Small intestine (tissue), 7 donors: Measurements from ENCODE around the gene SYCE3. TPM values are rescaled to one million over a fixed set of nuclear protein-coding genes. Genes with fewer than 3 reads are reported as not detected.
"Not testable (repeated sequence)": the region's sequence is repeated elsewhere in the genome, so short reads cannot be mapped to it uniquely, and the experiment has no call there.

Experiments used
- DNase-seq, 2 donors: peaks; one replicate each; pipeline versions ENCODE4 v3.0.0 to v3.0.0-alpha.2; 2013
- FAIRE-seq: peaks from 2 replicates; lab custom pipeline; 2012; peaks lifted over from hg19 to GRCh38; lab: Jason Lieb, UNC
- H3K27ac ChIP-seq, 3 donors: one replicate each; pipeline ENCODE4 v1.5.1; 2013; ENCODE audit warnings: low read length in 2 of 3, mild to moderate bottlenecking in 2 of 3, control low read depth in 1 of 3, inconsistent platforms in 1 of 3, low read depth in 1 of 3, moderate library complexity in 1 of 3
- H3K27me3 ChIP-seq, 3 donors: one replicate each; pipeline ENCODE4 v1.6.1; 2013; ENCODE audit warnings: low read length in 3 of 3, inconsistent platforms in 1 of 3; ENCODE audit not compliant: control insufficient read depth in 3 of 3, insufficient read depth in 3 of 3
- H3K36me3 ChIP-seq, 3 donors: one replicate each; pipeline ENCODE4 v1.6.1; 2013; ENCODE audit warnings: low read length in 3 of 3, inconsistent platforms in 1 of 3, low read depth in 1 of 3, mild to moderate bottlenecking in 1 of 3, moderate library complexity in 1 of 3; ENCODE audit not compliant: control insufficient read depth in 3 of 3, insufficient read depth in 2 of 3
- H3K4me1 ChIP-seq, 3 donors: one replicate each; pipeline ENCODE4 v1.6.1; 2013; ENCODE audit warnings: low read length in 2 of 3, inconsistent platforms in 1 of 3, low read depth in 1 of 3, mild to moderate bottlenecking in 1 of 3, moderate library complexity in 1 of 3; ENCODE audit not compliant: control insufficient read depth in 3 of 3, insufficient read depth in 2 of 3
- H3K4me3 ChIP-seq, 3 donors: one replicate each; pipeline ENCODE4 v1.5.1; 2013; ENCODE audit warnings: low read length in 3 of 3, control low read depth in 1 of 3, inconsistent platforms in 1 of 3, low read depth in 1 of 3, mild to moderate bottlenecking in 1 of 3, moderate library complexity in 1 of 3
- H3K9me3 ChIP-seq, 2 donors: one replicate each; pipeline ENCODE4 v1.6.1; 2013; ENCODE audit warnings: low read depth in 1 of 2, low read length in 1 of 2; ENCODE audit not compliant: control insufficient read depth in 2 of 2, insufficient read depth in 1 of 2
- WGBS, 3 donors: extraction: QIAGEN DNeasy Blood & Tissue Kit; methylation state at CpG; one replicate each; pipeline ENCODE4 v1.1.7; 2013; 5-methylcytosine and 5-hydroxymethylcytosine counted together
- polyA plus RNA-seq, 4 donors: library from polyadenylated mRNA; stranded (reverse) in 3 of 4; unstranded in 1 of 4; fragments of 200-250 nt in 3 of 4; fragments of 120-200 nt in 1 of 4; gene quantifications; one replicate each; pipeline versions ENCODE4 v1.2.1 to v1.2.3, GENCODE V29; 2013
- donor health status: healthy with polysubstance abuse.
- donor health status: control.
- donor health status: control.
- donor health status: Bipolar disorder and iron deficiency.
- donor health status: healthy.

The SYCE3 gene
- polyA plus RNA-seq, 4 donors: 0.33 TPM; not detected in 3

GRCh38 chr22:50608058-50608840 is 45.5 kb upstream of the SYCE3 start:
- H3K4me1 ChIP-seq, FAIRE-seq, H3K36me3 ChIP-seq, DNase-seq, H3K4me3 ChIP-seq, H3K9me3 ChIP-seq, H3K27ac ChIP-seq: not testable (repeated sequence)
- WGBS, 3 donors: 80 to 86% (median 82%) methylated on average over 34 to 39 of the region's 39 CpGs
- H3K27me3 ChIP-seq: peaks cover 6 to 47% (median 15%) of the 10 kb centered on the region in 3 donors

- Histone ChIP-seq H3K4me1 (peaks cover 0 to 5% (median 0%) of the 10 kb centered on the region in 3 donors), H3K4me3 (no peak overlapping the region), H3K9me3 (no peaks in the 10 kb centered on the region), H3K27ac (no peak overlapping the region), H3K36me3 (no peaks in the 10 kb centered on the region), H3K27me3 (peaks cover 11 to 53% (median 22%) of the 10 kb centered on the region in 3 donors)
- FAIRE-seq (no peak), DNase-seq (no peak)
- 55 to 64% (median 61%) methylated on average over 6 of the region's 6 CpGs for WGBS, 3 donors
Observed at GRCh38 chr22:50607659-50608020, 44.9 kb upstream of the SYCE3 start.

GRCh38 chr22:50606946-50607658 is 44.4 kb upstream of the SYCE3 start:
- Histone ChIP-seq H3K9me3 (no peaks in the 10 kb centered on the region), H3K4me1 (peaks cover 0 to under 1% (median 0%) of the 10 kb centered on the region in 3 donors), H3K27ac (no peak overlapping the region), H3K36me3 (no peaks in the 10 kb centered on the region), H3K27me3 (peaks cover 12 to 58% (median 25%) of the 10 kb centered on the region in 3 donors), H3K4me3 (no peak overlapping the region)
- DNase-seq: no peak
- no peak for FAIRE-seq
- WGBS, 3 donors: 73 to 85% (median 77%) methylated on average over 16 to 18 of the region's 18 CpGs

- Histone ChIP-seq H3K4me1 (no peaks in the 10 kb centered on the region), H3K27ac (no peak overlapping the region), H3K4me3 (no peak overlapping the region), H3K36me3 (no peaks in the 10 kb centered on the region), H3K9me3 (no peaks in the 10 kb centered on the region), H3K27me3 (peaks cover 12 to 66% (median 25%) of the 10 kb centered on the region in 3 donors)
- 65 to 75% (median 68%) methylated on average over 14 to 19 of the region's 19 CpGs for WGBS, 3 donors
- DNase-seq (no peak), FAIRE-seq (no peak)
Observed at GRCh38 chr22:50606165-50606945, 43.6 kb upstream of the SYCE3 start.

- WGBS, 3 donors: 81 to 85% (median 84%) methylated on average over 20 of the region's 20 CpGs
- no peaks in the 10 kb centered on the region for H3K4me1 ChIP-seq
- no peak overlapping the region for H3K27ac ChIP-seq
- no peak overlapping the region for H3K4me3 ChIP-seq
- H3K36me3 ChIP-seq: no peaks in the 10 kb centered on the region
- no peak for DNase-seq
- H3K9me3 ChIP-seq: no peaks in the 10 kb centered on the region
- FAIRE-seq: no peak
- peaks cover 16 to 71% (median 25%) of the 10 kb centered on the region in 3 donors for H3K27me3 ChIP-seq
Observed at GRCh38 chr22:50605613-50606074, 42.9 kb upstream of the SYCE3 start.

GRCh38 chr22:50605002-50605612 is 42.4 kb upstream of the SYCE3 start:
- FAIRE-seq: no peak
- H3K27me3 ChIP-seq: peaks cover 16 to 71% (median 25%) of the 10 kb centered on the region in 3 donors
- DNase-seq: no peak
- H3K4me1 ChIP-seq: no peaks in the 10 kb centered on the region
- H3K36me3 ChIP-seq: no peaks in the 10 kb centered on the region
- 75 to 79% (median 78%) methylated on average over 23 of the region's 23 CpGs for WGBS, 3 donors
- H3K4me3 ChIP-seq: no peak overlapping the region
- no peak overlapping the region for H3K27ac ChIP-seq
- no peaks in the 10 kb centered on the region for H3K9me3 ChIP-seq

- Histone ChIP-seq H3K27me3 (peaks cover 18 to 75% (median 25%) of the 10 kb centered on the region in 3 donors), H3K36me3 (no peaks in the 10 kb centered on the region), H3K27ac (no peak overlapping the region), H3K4me1 (peaks cover 0 to 3% (median 0%) of the 10 kb centered on the region in 3 donors), H3K4me3 (no peak overlapping the region), H3K9me3 (no peaks in the 10 kb centered on the region)
- 47 to 61% (median 53%) methylated on average over 60 to 103 of the region's 103 CpGs for WGBS, 3 donors
- DNase-seq (no peak), FAIRE-seq (no peak)
Observed at GRCh38 chr22:50604256-50605001, 41.7 kb upstream of the SYCE3 start.
